Body of pancreas (tissue), 4 donors: ENCODE data around the gene ACBD6.

Experiments used
- POLR2A ChIP-seq, 3 donors: fragments of 450-650 bp; IDR thresholded peaks; one replicate each; pipeline ENCODE4 v1.6.1; 2016; ENCODE audit warnings: antibody characterized with exemption in 3 of 3, mild to moderate bottlenecking in 2 of 3
- TF ChIP-seq, protein P1 (sequence below), 7 experiments: fragments of 450-650 bp in 4 of 7; fragments of 200-600 bp in 3 of 7; sonication (generic) in 3 of 7; IDR thresholded peaks; one replicate each; pipeline ENCODE4 v1.5.1; 2016 to 2019; ENCODE audit warnings: antibody characterized with exemption in 7 of 7

- TF ChIP-seq, protein P1, sequence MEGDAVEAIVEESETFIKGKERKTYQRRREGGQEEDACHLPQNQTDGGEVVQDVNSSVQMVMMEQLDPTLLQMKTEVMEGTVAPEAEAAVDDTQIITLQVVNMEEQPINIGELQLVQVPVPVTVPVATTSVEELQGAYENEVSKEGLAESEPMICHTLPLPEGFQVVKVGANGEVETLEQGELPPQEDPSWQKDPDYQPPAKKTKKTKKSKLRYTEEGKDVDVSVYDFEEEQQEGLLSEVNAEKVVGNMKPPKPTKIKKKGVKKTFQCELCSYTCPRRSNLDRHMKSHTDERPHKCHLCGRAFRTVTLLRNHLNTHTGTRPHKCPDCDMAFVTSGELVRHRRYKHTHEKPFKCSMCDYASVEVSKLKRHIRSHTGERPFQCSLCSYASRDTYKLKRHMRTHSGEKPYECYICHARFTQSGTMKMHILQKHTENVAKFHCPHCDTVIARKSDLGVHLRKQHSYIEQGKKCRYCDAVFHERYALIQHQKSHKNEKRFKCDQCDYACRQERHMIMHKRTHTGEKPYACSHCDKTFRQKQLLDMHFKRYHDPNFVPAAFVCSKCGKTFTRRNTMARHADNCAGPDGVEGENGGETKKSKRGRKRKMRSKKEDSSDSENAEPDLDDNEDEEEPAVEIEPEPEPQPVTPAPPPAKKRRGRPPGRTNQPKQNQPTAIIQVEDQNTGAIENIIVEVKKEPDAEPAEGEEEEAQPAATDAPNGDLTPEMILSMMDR (IDR thresholded peaks at IDR 0.05): no peak
- no peak for TF ChIP-seq POLR2A (IDR thresholded peaks at IDR 0.05)
Observed at GRCh38 chr1:180519846-180520245, 17.5 kb upstream of the ACBD6 start.
